ENCODE measurements around the gene ZNRD2.

Gene ZNRD2

DNA sequence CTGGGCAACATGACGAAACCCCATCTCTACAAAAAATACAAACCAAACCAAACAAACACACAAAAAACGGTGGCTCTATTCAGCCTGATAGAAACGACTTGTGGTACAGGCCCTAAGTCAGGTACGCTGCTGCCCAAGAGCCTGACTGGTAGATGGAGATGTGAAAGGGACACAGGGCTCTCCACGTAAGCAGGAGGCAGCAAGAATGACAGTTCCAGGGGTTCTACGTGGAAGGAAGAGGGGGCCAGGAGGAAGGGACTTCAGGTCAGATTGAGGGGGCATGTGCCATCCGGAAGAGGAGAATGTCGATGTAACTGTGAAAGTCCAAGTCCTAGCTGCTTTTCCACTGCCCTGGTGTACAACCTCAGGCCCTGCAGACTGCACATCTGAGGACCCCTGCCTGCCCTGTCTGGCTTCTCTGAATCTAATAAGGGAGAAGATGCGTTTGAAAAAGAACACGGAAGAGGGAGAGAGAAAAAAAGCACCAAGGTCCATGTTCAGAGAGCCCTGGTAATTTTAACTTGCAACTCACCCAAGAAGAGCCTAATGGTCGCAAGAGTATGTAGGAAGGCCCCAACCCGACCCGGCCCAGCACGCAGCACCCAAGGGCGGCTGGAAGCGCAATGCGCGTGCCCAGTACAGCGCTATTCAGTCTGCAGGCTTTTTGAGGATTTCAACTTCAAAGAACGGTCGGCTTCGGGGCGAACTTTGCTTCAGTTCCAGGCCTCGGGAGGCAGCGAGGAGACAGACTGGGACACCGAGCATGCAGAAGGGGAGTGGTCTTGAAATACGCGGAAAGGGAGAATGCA, 909 bp upstream of the ZNRD2 start:
- Mint-ChIP-seq H3K27ac (peak overlapping the region; percentile 98), H3K4me3 (peak overlapping the region; percentile 98 to 99), H3K9me3 (no peaks in the 10 kb centered on the region), H3K36me3 (peaks cover 18 to 25% of the 10 kb centered on the region in 2 donors), H3K4me1 (peaks cover 48 to 76% of the 10 kb centered on the region in 2 donors), H3K27me3 (no peaks in the 10 kb centered on the region)
- ATAC-seq (replicated peaks) (peak; percentile 32 to 34), DNase-seq (no peak)

DNA sequence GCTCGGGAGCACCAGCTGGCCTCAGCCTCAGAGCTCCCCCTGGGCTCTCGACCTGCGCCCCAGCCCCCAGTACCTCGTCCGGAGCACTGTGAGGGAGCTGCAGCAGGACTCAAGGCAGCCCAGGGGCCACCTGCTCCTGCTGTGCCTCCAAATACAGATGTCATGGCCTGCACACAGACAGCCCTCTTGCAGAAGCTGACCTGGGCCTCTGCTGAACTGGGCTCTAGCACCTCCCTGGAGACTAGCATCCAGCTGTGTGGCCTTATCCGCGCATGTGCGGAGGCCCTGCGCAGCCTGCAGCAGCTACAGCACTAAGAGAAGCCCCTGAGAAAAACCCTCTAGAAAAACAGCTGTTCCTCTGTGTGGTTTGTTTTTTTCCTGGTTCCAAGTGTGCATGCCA, 1.1 kb downstream of the ZNRD2 start:
- H3K27me3 Mint-ChIP-seq = no peaks in the 10 kb centered on the region
- H3K36me3 Mint-ChIP-seq = peaks cover 17 to 26% of the 10 kb centered on the region in 2 donors
- H3K4me1 Mint-ChIP-seq = peaks cover 44 to 72% of the 10 kb centered on the region in 2 donors
- DNase-seq (no peak), ATAC-seq (replicated peaks) (no peak)
- H3K4me3 Mint-ChIP-seq = peak overlapping the region; percentile 98 to 99
- no peaks in the 10 kb centered on the region for H3K9me3 Mint-ChIP-seq
- H3K27ac Mint-ChIP-seq = peak overlapping the region; percentile 81

DNA sequence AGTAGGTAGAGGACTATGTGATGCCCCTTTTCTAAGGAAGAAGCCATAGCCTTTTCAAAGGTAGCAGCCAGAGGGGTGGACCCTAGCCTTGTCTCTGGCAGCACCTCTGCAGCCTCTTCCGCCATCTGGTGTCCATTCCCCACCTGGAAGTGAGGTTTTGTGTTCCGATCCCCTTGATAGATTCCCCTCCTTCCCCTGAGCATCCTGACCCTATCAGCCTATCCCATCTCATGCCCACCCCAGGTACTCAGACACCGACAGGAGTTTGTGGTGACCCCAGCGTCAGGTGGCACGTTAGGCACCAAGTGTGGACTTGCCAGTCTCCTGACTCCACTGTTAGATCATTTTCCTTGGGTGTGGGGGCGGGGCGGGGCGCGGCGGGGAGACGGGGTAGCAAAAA, 1.7 kb downstream of the ZNRD2 start:
- Mint-ChIP-seq H3K36me3 (peaks cover 17 to 28% of the 10 kb centered on the region in 2 donors), H3K27ac (peak overlapping the region; percentile 79), H3K4me1 (peaks cover 42 to 72% of the 10 kb centered on the region in 2 donors), H3K9me3 (no peaks in the 10 kb centered on the region), H3K27me3 (no peaks in the 10 kb centered on the region), H3K4me3 (peak overlapping the region; percentile 98 to 99)
- no peak for ATAC-seq (replicated peaks)
- DNase-seq = no peak

DNA sequence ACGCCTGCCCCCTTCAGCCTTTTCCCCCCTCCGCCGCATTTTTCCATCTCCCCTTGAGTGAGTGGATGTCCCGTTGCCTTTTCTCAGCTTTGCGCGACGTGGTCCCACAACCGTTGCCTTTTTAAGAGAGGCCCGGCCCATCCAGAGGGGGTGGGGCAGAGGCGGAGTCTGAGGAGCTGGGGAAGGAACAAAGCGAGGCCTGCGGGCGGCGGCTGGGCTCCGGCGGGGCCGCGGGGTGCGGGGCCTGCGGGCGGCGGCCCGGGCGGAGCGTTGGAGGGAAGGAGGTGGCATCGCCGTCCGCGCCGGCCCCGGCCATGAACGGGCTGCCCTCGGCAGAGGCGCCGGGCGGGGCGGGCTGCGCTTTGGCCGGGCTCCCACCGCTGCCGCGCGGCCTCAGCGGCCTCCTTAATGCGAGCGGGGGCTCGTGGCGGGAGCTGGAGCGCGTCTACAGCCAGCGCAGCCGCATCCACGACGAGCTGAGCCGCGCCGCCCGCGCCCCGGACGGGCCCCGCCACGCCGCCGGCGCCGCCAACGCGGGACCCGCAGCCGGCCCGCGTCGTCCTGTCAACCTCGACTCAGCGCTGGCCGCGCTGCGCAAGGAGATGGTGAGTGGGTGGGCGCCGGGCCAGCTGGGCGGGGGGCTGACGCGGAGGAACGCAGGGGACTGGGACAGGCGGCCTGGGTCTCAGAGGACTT, 2.2 kb downstream of the ZNRD2 start, which contains the start of gene FAM89B:
TSS of gene FAM89B (plus strand) at position 183 of the 696 bp plus-strand sequence. CDS start at position 315, 132 bp downstream.
- no peaks in the 10 kb centered on the region for H3K9me3 Mint-ChIP-seq
- peak in 1 of 2 donors; percentile 9 for ATAC-seq (replicated peaks)
- peaks cover 17 to 27% of the 10 kb centered on the region in 2 donors for H3K36me3 Mint-ChIP-seq

DNA sequence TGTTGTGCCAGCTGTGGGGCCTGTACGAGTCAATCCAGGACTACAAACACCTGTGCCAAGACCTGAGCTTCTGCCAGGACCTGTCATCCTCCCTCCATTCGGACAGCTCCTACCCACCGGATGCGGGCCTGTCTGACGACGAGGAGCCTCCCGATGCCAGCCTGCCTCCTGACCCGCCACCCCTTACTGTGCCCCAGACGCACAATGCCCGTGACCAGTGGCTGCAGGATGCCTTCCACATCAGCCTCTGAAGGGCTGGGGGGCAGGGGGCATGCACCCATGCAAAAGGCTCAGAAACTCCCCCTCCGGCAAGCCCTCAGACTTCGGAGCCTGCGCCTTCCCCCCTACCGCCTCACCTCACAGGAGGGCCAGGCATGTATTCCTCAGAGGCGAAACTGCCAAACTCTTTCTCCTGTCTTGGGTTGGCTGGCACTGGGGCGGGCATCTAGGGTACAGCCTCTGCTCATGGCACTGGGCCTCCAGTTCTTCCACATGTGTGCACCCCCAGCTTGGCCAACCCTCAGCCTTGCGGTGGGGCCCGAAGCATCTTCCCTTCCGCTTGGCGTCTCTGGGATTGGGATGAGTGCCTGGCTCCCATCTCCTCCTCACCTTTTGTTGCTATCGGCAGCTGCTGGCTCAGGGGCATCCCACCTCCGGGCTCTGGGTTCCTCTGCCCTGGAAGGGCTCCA, 3.3 kb downstream of the ZNRD2 start:
- ATAC-seq (replicated peaks) (no peak), DNase-seq (no peak)
- Mint-ChIP-seq H3K27ac (peak overlapping the region; percentile 97), H3K4me1 (peaks cover 46 to 81% of the 10 kb centered on the region in 2 donors), H3K4me3 (peak overlapping the region; percentile 87 to 88), H3K9me3 (no peaks in the 10 kb centered on the region), H3K27me3 (no peaks in the 10 kb centered on the region), H3K36me3 (peaks cover 17 to 33% of the 10 kb centered on the region in 2 donors)

More for the DNA sequence above, 2.2 kb downstream of the ZNRD2 start, which contains the start of gene FAM89B:
- H3K4me3 Mint-ChIP-seq = peak within 1 kb of the TSS; percentile 98 to 99
- H3K27ac Mint-ChIP-seq = peak within 1 kb of the TSS; percentile 97
- peaks cover 40 to 78% of the 10 kb centered on the region in 2 donors for H3K4me1 Mint-ChIP-seq
- peak; percentile 70 for DNase-seq
- no peaks in the 10 kb centered on the region for H3K27me3 Mint-ChIP-seq

DNA sequence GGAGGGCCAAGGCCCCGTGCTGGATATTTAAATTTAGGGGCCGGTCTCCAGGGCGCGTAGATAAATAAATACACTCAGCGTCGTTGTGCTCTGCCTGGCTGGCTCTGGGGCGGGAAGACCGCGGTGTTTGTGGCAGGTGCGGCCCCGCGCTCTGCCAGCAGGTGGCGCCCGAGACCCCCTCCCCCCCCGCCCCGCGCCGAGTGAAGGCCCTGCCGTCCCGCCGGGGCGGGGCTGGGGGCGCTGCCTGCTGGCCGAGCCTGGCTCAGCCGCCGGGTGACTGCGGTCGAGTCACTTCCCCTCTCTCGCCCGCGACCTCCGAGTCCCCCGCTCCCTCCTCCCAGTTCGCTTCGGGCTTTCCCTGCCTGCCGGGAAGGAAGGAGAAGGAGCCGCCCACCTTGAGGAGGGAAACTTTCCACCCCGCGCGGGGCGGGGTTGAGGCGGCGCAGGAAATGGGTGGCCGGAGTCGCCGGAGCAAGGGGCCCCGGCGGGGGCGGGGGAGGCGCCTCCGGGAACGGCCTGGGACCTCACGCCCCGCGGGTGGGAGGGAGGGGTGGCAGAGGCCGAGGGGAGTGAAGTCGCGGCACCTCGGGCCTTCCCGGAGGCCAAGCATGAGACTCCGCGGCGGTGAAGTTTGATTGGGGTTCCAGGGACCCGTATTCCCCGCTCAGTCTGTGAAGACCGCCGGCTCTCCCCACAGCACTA, 4.0 kb downstream of the ZNRD2 start:
- no peaks in the 10 kb centered on the region for H3K9me3 Mint-ChIP-seq
- H3K27me3 Mint-ChIP-seq = no peaks in the 10 kb centered on the region
- H3K4me1 Mint-ChIP-seq = peaks cover 43 to 81% of the 10 kb centered on the region in 2 donors
- H3K27ac Mint-ChIP-seq = peak overlapping the region; percentile 97
- peak; percentile 37 to 52 for ATAC-seq (replicated peaks)
- DNase-seq = peak; percentile 95
- H3K36me3 Mint-ChIP-seq = peaks cover 20 to 40% of the 10 kb centered on the region in 2 donors
- peak overlapping the region; percentile 88 to 91 for H3K4me3 Mint-ChIP-seq

DNA sequence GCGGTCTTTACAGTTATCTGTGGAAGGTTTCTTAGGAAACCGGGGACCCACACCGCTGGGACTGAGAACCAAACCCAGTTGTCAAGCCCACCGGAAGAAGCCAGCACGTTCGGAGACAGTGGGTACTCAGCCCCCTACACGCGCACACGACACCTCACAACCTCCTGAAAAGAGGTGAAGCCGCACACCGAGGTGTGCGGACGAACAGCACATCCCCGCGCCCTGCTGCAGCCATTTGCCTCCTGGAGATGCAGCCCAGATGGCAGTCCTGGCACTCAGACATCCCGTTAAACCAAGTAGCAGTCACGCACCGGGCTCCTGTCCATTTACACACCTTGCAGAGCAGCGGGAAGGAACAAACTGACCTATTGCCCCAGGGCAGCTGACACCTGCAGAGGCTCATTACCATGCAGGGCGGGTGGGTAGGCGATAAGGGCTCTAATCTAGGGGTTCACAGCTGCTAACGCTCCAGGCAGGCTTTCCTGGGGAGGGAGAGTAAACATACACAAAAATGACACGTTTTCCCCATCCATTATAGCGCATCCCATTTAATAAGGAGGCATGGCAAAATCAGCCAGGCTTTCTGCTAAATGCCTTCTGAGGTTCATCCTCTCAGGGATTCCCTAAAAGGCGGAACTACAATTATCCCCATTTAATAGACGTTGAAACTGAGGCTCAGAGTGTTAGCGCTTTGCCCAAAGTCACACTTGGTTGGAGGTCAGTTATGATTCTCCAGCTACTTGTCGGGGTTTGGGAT, 4.7 kb downstream of the ZNRD2 start:
- peak; percentile 39 for DNase-seq
- Mint-ChIP-seq H3K4me1 (peaks cover 45 to 82% of the 10 kb centered on the region in 2 donors), H3K36me3 (peaks cover 26 to 47% of the 10 kb centered on the region in 2 donors), H3K9me3 (no peaks in the 10 kb centered on the region), H3K27ac (peak overlapping the region; percentile 97), H3K27me3 (no peaks in the 10 kb centered on the region), H3K4me3 (peak overlapping the region; percentile 88 to 91)
- ATAC-seq (replicated peaks) = peak; percentile 2 to 3

DNA sequence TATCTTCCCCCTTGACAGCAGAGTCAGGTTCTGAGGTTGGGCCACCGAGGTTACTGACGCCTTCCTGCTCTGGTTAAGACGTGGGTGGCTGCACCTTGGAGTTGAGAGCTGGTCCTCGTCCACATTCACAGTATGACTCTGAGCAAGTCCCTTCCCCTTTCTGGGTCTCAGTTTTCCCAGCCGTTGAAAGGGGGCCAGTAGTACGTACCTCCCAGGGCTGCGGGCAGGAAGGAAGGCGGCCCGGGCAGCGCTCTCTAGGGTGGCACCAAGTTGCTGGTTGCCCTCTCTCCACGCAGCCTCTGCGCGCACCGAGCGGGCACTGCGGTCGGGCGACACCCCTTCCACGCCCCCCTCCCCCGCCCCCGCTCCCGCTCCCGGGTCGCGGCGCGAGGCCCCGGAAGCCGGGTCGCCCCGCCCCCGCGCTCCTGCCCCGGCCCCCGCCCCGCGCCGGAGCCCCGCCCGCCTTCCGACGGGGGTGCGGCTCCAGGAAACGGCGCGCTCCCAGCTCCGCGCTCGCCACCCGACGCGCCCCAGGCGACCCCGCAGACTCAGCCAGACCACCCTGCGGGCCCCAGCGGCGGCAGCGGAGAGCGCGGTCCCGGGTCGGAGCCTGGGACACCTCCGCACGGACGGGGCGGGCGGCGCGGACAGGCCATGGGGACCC, 5.4 kb downstream of the ZNRD2 start, which contains the start of gene EHBP1L1:
TSS of gene EHBP1L1 (plus strand) at position 486 of the 664 bp plus-strand sequence. CDS start 250 bp downstream, outside the sequence.
- Mint-ChIP-seq H3K4me3 (peak within 1 kb of the TSS; percentile 88 to 91), H3K9me3 (no peaks in the 10 kb centered on the region), H3K27me3 (no peaks in the 10 kb centered on the region), H3K27ac (peak within 1 kb of the TSS; percentile 97), H3K36me3 (peaks cover 26 to 51% of the 10 kb centered on the region in 2 donors), H3K4me1 (peaks cover 42 to 80% of the 10 kb centered on the region in 2 donors)
- DNase-seq (peak; percentile 80), ATAC-seq (replicated peaks) (peak; percentile 50 to 55)

DNA sequence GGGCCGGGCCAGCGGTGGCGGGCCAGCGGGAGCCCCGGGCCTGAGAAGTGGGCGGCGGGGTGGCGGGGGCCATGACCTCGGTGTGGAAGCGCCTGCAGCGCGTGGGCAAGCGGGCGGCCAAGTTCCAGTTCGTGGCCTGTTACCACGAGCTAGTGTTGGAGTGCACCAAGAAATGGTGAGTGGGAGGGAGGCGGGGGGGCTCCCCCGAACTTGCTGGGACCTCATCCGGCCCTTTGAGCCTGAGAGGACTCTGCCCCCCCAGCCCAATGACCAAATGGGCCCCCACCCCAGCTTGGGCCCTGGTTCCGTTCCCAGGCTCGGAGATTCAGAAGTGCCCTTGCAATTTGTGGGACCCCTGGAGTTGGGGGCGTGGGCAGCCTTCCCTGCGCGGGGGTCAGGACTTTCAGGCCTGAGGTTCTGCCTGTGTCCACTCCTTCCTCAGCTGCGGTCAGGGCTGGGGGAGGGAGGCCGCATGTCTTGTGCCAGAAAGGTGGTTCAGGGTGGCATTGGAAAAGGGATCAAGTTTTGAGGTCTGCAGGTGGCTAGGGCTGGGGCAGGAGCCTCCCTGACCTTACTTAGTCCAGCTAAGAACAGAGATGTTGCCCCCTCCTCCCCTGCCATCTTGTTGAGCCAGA, 6.1 kb downstream of the ZNRD2 start:
- DNase-seq = no peak
- peak in 1 of 2 donors; percentile 1 for ATAC-seq (replicated peaks)
- Mint-ChIP-seq H3K9me3 (no peaks in the 10 kb centered on the region), H3K27me3 (no peaks in the 10 kb centered on the region), H3K36me3 (peaks cover 29 to 56% of the 10 kb centered on the region in 2 donors), H3K4me3 (peak overlapping the region; percentile 88 to 90), H3K27ac (peak overlapping the region; percentile 96), H3K4me1 (peaks cover 41 to 77% of the 10 kb centered on the region in 2 donors)

DNA sequence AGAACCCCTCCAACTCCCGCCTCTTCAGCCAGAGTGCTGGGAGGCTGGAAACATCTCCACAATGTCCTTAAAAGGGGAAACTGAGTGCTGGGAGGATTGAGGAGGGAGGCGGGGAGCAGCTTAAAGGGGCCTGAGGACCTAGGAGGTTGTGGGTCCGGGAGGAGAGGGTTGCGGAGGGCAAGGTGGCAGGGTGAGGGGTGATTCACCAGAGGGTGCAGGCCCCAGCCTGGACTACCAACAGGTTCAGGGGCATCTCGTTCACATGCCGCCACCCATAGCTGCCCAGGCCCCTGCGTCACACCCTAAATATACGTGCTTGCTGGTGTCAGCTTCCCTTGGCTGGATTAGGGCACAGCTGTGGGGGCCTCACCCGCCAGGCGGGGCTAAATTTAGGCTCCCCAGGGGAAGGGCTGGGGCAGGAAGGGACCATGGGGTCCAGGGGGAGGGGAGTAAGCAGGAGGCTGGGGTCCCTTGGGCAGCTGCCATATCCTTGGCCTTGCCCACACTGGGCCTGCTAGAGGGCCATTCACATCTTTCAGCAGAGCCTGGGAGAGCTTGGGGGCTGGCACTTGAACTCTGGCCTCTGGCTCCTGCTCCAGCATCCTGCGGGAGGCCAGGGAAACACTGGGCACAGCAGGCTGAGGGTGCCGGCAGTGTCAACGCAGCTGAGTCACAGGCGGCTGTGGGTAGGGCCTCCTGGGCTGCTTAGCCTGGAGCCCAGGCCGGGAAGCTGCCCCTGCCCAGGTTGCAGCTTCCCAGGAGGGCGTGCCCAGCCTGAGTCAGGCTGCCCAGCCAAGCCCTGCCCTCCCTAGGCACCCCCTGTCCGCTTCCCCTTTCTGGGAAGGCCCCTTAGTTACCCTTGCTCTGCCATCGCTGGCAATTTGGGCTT, 6.8 kb downstream of the ZNRD2 start:
- H3K27ac Mint-ChIP-seq = peak overlapping the region; percentile 96
- H3K36me3 Mint-ChIP-seq = peaks cover 33 to 58% of the 10 kb centered on the region in 2 donors
- no peaks in the 10 kb centered on the region for H3K27me3 Mint-ChIP-seq
- peaks cover 40 to 77% of the 10 kb centered on the region in 2 donors for H3K4me1 Mint-ChIP-seq
- H3K4me3 Mint-ChIP-seq = peak overlapping the region; percentile 88 to 90
- peak; percentile 56 for DNase-seq
- peak; percentile 10 to 21 for ATAC-seq (replicated peaks)
- no peaks in the 10 kb centered on the region for H3K9me3 Mint-ChIP-seq

DNA sequence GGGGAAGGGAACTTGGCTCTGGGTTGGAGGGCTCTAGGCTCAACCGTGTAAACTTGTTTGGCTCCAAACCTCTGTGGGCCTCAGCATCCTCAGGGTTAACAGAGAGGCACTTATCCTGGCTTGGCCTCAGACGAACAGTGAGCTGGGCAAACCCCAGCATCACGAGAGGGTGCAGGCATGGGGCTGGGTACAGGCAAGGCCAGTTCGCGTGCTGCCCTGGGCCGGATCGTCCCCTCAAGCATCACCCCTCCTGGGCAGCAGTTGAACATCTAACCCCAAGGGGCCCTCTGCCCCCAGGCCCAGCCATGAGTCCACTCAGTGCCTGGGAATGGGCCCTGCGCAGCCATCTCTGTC, 7.5 kb downstream of the ZNRD2 start:
- DNase-seq (no peak), ATAC-seq (replicated peaks) (no peak)
- H3K4me1 Mint-ChIP-seq = peaks cover 44 to 73% of the 10 kb centered on the region in 2 donors
- H3K9me3 Mint-ChIP-seq = no peaks in the 10 kb centered on the region
- H3K27me3 Mint-ChIP-seq = no peaks in the 10 kb centered on the region
- peaks cover 38 to 61% of the 10 kb centered on the region in 2 donors for H3K36me3 Mint-ChIP-seq
- peak overlapping the region; percentile 96 for H3K27ac Mint-ChIP-seq
- H3K4me3 Mint-ChIP-seq = peak overlapping the region; percentile 88 to 90
